ENCODE results near the gene URAD.
"Not testable (repeated sequence)": the region's sequence is repeated elsewhere in the genome, so short reads cannot be mapped to it uniquely, and the experiment has no call there.

URAD gene

GRCh38 chr13:28012383-28012782 lies 23.9 kb upstream of the URAD start:
- Histone ChIP-seq H3K27ac (replicated peaks) (no peak overlapping the region), H3K27me3 (ENCODE audit: insufficient read depth, poor library complexity, severe bottlenecking) (no peaks in the 10 kb centered on the region), H3K4me3 (replicated peaks; ENCODE audit: insufficient read depth, low read length) (no peak overlapping the region)
- no peak for DNase-seq (ENCODE audit: low read depth in 1 of 2, low spot score in 1 of 2)
- TF ChIP-seq SPI1 (IDR thresholded peaks at IDR 0.05; ENCODE audit: borderline replicate concordance, low read depth) (no peak), POLR2AphosphoS5 (IDR thresholded peaks at IDR 0.05; ENCODE audit: low read depth) (no peak)

- H3K4me3 ChIP-seq (replicated peaks; ENCODE audit: insufficient read depth, low read length), result no peak overlapping the region
- DNase-seq (ENCODE audit: low read depth in 1 of 2, low spot score in 1 of 2), result no peak
- H3K27me3 ChIP-seq (ENCODE audit: insufficient read depth, poor library complexity, severe bottlenecking), result no peaks in the 10 kb centered on the region
- TF ChIP-seq REST (IDR thresholded peaks at IDR 0.05; ENCODE audit: insufficient replicate concordance, low read depth) (no peak), POLR2AphosphoS5 (IDR thresholded peaks at IDR 0.05; ENCODE audit: low read depth) (no peak), CTCF (IDR thresholded peaks at IDR 0.05; ENCODE audit: insufficient read depth, low read length) (no peak), SPI1 (IDR thresholded peaks at IDR 0.05; ENCODE audit: borderline replicate concordance, low read depth) (no peak), GABPA (IDR thresholded peaks at IDR 0.05; ENCODE audit: low read depth) (no peak)
- H3K27ac ChIP-seq (replicated peaks), result no peak overlapping the region
These were observed 21.6 kb upstream of the URAD start for GRCh38 chr13:28010046-28010445.

- not testable (repeated sequence) for H3K4me3 ChIP-seq (replicated peaks; ENCODE audit: insufficient read depth, low read length); H3K27me3 ChIP-seq (ENCODE audit: insufficient read depth, poor library complexity, severe bottlenecking); DNase-seq (ENCODE audit: low read depth in 1 of 2, low spot score in 1 of 2); H3K27ac ChIP-seq (replicated peaks)
These were observed 16.5 kb upstream of the URAD start for GRCh38 chr13:28005016-28005415.

GRCh38 chr13:28002886-28003698 lies 14.6 kb upstream of the URAD start:
- TF ChIP-seq CTCF (IDR thresholded peaks at IDR 0.05; ENCODE audit: insufficient read depth, low read length) (no peak), POLR2AphosphoS5 (IDR thresholded peaks at IDR 0.05; ENCODE audit: low read depth) (no peak), REST (IDR thresholded peaks at IDR 0.05; ENCODE audit: insufficient replicate concordance, low read depth) (no peak), SPI1 (IDR thresholded peaks at IDR 0.05; ENCODE audit: borderline replicate concordance, low read depth) (no peak), GABPA (IDR thresholded peaks at IDR 0.05; ENCODE audit: low read depth) (no peak)
- Histone ChIP-seq H3K27ac (replicated peaks) (no peak overlapping the region), H3K4me3 (replicated peaks; ENCODE audit: insufficient read depth, low read length) (no peak overlapping the region), H3K27me3 (ENCODE audit: insufficient read depth, poor library complexity, severe bottlenecking) (no peaks in the 10 kb centered on the region)
- no peak for DNase-seq (ENCODE audit: low read depth in 1 of 2, low spot score in 1 of 2)
